ENCODE measurements around the gene GPNMB. TPM values are rescaled to one million over a fixed set of nuclear protein-coding genes. Genes with fewer than 3 reads are reported as not detected.

GPNMB gene
- total RNA-seq, 4 donors from 2014 or later: 8.0 to 36.5 (median 27.1) TPM

- no peak for DNase-seq
- Histone ChIP-seq H3K4me3 (no peak overlapping the region), H3K4me1 (no peaks in the 10 kb centered on the region), H3K27me3 (no peaks in the 10 kb centered on the region), H3K27ac (no peak overlapping the region), H3K36me3 (no peaks in the 10 kb centered on the region), H3K9me3 (no peaks in the 10 kb centered on the region)
- TF ChIP-seq POLR2A (IDR thresholded peaks at IDR 0.05): no peak
- TF ChIP-seq, protein P1, sequence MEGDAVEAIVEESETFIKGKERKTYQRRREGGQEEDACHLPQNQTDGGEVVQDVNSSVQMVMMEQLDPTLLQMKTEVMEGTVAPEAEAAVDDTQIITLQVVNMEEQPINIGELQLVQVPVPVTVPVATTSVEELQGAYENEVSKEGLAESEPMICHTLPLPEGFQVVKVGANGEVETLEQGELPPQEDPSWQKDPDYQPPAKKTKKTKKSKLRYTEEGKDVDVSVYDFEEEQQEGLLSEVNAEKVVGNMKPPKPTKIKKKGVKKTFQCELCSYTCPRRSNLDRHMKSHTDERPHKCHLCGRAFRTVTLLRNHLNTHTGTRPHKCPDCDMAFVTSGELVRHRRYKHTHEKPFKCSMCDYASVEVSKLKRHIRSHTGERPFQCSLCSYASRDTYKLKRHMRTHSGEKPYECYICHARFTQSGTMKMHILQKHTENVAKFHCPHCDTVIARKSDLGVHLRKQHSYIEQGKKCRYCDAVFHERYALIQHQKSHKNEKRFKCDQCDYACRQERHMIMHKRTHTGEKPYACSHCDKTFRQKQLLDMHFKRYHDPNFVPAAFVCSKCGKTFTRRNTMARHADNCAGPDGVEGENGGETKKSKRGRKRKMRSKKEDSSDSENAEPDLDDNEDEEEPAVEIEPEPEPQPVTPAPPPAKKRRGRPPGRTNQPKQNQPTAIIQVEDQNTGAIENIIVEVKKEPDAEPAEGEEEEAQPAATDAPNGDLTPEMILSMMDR (IDR thresholded peaks at IDR 0.05): no peak
- TF ChIP-seq EP300 (IDR thresholded peaks at IDR 0.05; ENCODE audit: low read depth): no peak
- no peak for TF ChIP-seq POLR2AphosphoS5 (IDR thresholded peaks at IDR 0.05)
- WGBS, 2 donors (ENCODE audit: low coverage in 1 of 2): 89 to 93% methylated on average over 6 of the region's 6 CpGs
- in situ Hi-C loops (cut with MboI; ENCODE audit: low pct_ligation_motif_present in 1 of 4, low pct_unique_long_range_greater_than_20kb in 1 of 4, low sequenced_read_pairs in 3 of 4) (no loop called here), intact Hi-C loops (cut with DNase I; ENCODE audit: low total_unique reads) (loop anchor here (2.0 kb wide), 1 partner anchor 19 kb away; no protein-coding TSS in a partner anchor)
Measured at GRCh38 chr7:23235813-23236221, 10.8 kb upstream of the GPNMB start.

GRCh38 chr7:23237000-23237399, 9.6 kb upstream of the GPNMB start:
- H3K27ac ChIP-seq: no peak overlapping the region
- WGBS, 2 donors (ENCODE audit: low coverage in 1 of 2): 91 to 93% methylated on average over 3 of the region's 3 CpGs
- no peaks in the 10 kb centered on the region for H3K36me3 ChIP-seq
- no peak overlapping the region for H3K4me3 ChIP-seq
- no peak for DNase-seq
- H3K4me1 ChIP-seq: no peaks in the 10 kb centered on the region
- TF ChIP-seq POLR2AphosphoS5 (IDR thresholded peaks at IDR 0.05) (no peak), EP300 (IDR thresholded peaks at IDR 0.05; ENCODE audit: low read depth) (no peak), POLR2A (IDR thresholded peaks at IDR 0.05) (no peak)
- TF ChIP-seq, protein P1 (IDR thresholded peaks at IDR 0.05): no peak
- H3K27me3 ChIP-seq: no peaks in the 10 kb centered on the region
- no peaks in the 10 kb centered on the region for H3K9me3 ChIP-seq
- intact Hi-C loops (cut with DNase I; ENCODE audit: low total_unique reads) (no loop called here), in situ Hi-C loops (cut with MboI; ENCODE audit: low pct_ligation_motif_present in 1 of 4, low pct_unique_long_range_greater_than_20kb in 1 of 4, low sequenced_read_pairs in 3 of 4) (no loop called here)

GRCh38 chr7:23238983-23239652, 7.5 kb upstream of the GPNMB start:
- no peak for TF ChIP-seq EP300 (IDR thresholded peaks at IDR 0.05; ENCODE audit: low read depth)

GRCh38 chr7:23239698-23240097, 6.9 kb upstream of the GPNMB start:
- in situ Hi-C loops (cut with MboI; ENCODE audit: low pct_ligation_motif_present in 1 of 4, low pct_unique_long_range_greater_than_20kb in 1 of 4, low sequenced_read_pairs in 3 of 4) (no loop called here), intact Hi-C loops (cut with DNase I; ENCODE audit: low total_unique reads) (loop anchor here (10.0 kb wide), 1 partner anchor 55 kb away; the partner anchor contains the start of gene NUP42)
- TF ChIP-seq EP300 (IDR thresholded peaks at IDR 0.05; ENCODE audit: low read depth) (no peak), POLR2A (IDR thresholded peaks at IDR 0.05) (no peak), POLR2AphosphoS5 (IDR thresholded peaks at IDR 0.05) (no peak)
- TF ChIP-seq, protein P1 (IDR thresholded peaks at IDR 0.05): no peak
- 70 to 74% methylated on average over 4 to 5 of the region's 5 CpGs for WGBS, 2 donors (ENCODE audit: low coverage in 1 of 2)
- no peak overlapping the region for H3K27ac ChIP-seq
- H3K9me3 ChIP-seq: no peaks in the 10 kb centered on the region
- DNase-seq: no peak
- no peak overlapping the region for H3K4me3 ChIP-seq
- H3K4me1 ChIP-seq: peaks cover 0 to 2% (median 0%) of the 10 kb centered on the region in 4 donors
- H3K27me3 ChIP-seq: no peaks in the 10 kb centered on the region
- H3K36me3 ChIP-seq: no peaks in the 10 kb centered on the region

More at GRCh38 chr7:23238983-23239652, 7.5 kb upstream of the GPNMB start:
- no peaks in the 10 kb centered on the region for H3K27me3 ChIP-seq
- H3K4me1 ChIP-seq: peaks cover 0 to 2% (median 0%) of the 10 kb centered on the region in 4 donors
- no peak overlapping the region for H3K27ac ChIP-seq
- intact Hi-C loops (cut with DNase I; ENCODE audit: low total_unique reads) (no loop called here), in situ Hi-C loops (cut with MboI; ENCODE audit: low pct_ligation_motif_present in 1 of 4, low pct_unique_long_range_greater_than_20kb in 1 of 4, low sequenced_read_pairs in 3 of 4) (no loop called here)
- WGBS, 2 donors (ENCODE audit: low coverage in 1 of 2): 83 to 84% methylated on average over 8 to 11 of the region's 11 CpGs
- no peaks in the 10 kb centered on the region for H3K9me3 ChIP-seq
- no peak overlapping the region for H3K4me3 ChIP-seq
- H3K36me3 ChIP-seq: no peaks in the 10 kb centered on the region
- no peak for DNase-seq
